Spleen (tissue), 7 donors: ENCODE data around the gene PSMB7.

Experiments used
- CTCF ChIP-seq, 11 experiments: fragments of 200-600 bp in 7 of 11; fragments of 450-650 bp in 4 of 11; sonication (generic) in 4 of 11; IDR thresholded peaks in 8 of 11; conservative IDR thresholded peaks in 3 of 11; 1 replicate in 7 of 11; 2 replicates in 4 of 11; pipeline versions ENCODE4 v1.4.0 to v1.8.0; 2016 to 2021; ENCODE audit warnings: antibody characterized with exemption in 11 of 11, inconsistent platforms in 4 of 11, mild to moderate bottlenecking in 1 of 11
- POLR2A ChIP-seq, 3 donors: fragments of 450-650 bp; IDR thresholded peaks; one replicate each; pipeline ENCODE4 v1.5.1; 2017; ENCODE audit warnings: antibody characterized with exemption in 3 of 3, mild to moderate bottlenecking in 1 of 3
- POLR2AphosphoS5 ChIP-seq, 3 donors: sonication (generic); formaldehyde crosslinking; IDR thresholded peaks; one replicate each; pipeline ENCODE4 v1.5.1; 2017; ENCODE audit warnings: antibody characterized with exemption in 3 of 3
- donor health status: DM: no; HTN: no; CAD: no; lungs with moderate emphysema.
- donor health status: DM: no; HTN: no; CAD: no.
- donor health status: DM: no; HTN: no; CAD: no.

GRCh38 chr9:124398191-124398935 is 16.9 kb downstream of the PSMB7 start:
- TF ChIP-seq POLR2A (IDR thresholded peaks at IDR 0.05) (no peak), CTCF (IDR thresholded peaks at IDR 0.05 in 8 of 11, conservative IDR thresholded peaks at IDR 0.05 in 3 of 11) (no peak), POLR2AphosphoS5 (IDR thresholded peaks at IDR 0.05) (no peak)
